Measurements from ENCODE around the gene HIGD1B.

Gene HIGD1B

DNA sequence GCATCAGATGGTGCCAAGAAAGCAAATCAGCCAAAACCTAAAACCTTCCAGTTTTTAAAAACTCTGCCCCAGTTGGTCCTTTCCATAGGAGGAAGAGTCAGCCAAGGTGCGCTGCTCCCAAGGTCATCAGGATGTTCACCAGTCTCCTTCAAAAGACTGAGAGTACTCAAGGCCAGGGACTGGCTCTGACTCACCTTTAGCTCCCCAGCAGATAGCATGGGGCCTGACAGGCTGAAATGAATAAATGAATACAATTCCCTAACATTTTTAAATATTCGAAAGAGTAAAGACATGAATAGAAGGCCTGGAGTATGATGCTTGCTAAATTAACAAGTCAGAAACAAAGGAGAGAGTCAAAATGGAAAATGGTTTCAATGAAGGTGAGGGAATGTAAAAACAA lies 32.4 kb downstream of the HIGD1B start:
- DNase-seq, result no peak

DNA sequence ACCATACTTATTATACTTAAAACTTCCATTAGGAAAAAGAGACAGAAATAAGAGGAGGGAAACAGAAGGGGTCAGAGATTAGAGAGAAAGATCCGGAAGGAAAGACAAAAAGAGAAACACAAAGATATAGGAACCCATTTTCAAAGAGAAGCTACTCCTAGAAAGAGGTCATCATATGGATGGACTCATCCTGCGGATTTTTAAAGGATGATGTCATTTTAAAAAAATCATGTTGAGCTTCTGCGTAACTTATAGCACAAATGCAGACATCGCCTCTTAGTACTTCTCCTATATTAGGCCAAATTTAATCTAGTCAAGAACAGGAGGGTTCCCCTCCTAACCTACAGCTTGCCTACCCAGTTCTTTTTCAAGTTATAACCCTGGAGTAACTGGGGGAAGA lies 33.5 kb downstream of the HIGD1B start:
- no peak for DNase-seq

DNA sequence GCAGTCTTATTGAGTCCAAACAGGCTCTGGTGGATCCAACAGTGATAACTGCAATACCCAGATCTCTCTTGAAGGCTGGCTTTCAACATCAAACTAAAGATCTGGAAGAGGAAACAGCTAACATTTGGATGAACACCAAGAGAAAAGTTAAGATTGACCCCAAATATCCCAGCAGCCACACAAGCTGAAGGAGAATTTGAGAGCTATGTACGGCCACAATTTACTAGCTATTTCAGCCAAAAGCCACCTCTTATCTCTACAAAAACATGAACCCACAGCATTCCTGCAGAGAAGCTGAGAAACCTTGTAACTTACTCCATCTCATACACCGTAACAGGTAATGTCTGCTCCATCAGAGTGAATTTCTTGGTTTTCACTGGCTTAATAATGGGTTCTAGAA lies 37.3 kb downstream of the HIGD1B start:
- no peak for DNase-seq

DNA sequence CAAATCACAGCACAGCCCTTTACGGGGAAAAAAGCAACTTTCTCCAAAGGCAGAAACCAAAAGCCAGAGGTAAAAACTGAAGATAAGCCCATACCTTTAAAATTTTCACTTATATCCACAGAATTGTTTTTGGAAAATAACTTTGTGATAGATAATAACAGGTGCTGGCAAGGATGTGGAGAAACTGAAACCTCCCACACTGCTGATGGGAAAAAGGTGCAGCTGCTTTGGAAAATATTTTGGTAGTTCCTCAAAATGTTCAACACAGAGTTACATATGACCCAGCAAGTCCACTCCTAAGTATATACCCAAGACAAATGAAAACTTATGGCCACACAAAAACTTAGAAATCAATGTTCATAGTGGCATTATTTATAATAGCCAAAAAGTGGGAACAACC lies 39.3 kb downstream of the HIGD1B start:
- no peak for DNase-seq

DNA sequence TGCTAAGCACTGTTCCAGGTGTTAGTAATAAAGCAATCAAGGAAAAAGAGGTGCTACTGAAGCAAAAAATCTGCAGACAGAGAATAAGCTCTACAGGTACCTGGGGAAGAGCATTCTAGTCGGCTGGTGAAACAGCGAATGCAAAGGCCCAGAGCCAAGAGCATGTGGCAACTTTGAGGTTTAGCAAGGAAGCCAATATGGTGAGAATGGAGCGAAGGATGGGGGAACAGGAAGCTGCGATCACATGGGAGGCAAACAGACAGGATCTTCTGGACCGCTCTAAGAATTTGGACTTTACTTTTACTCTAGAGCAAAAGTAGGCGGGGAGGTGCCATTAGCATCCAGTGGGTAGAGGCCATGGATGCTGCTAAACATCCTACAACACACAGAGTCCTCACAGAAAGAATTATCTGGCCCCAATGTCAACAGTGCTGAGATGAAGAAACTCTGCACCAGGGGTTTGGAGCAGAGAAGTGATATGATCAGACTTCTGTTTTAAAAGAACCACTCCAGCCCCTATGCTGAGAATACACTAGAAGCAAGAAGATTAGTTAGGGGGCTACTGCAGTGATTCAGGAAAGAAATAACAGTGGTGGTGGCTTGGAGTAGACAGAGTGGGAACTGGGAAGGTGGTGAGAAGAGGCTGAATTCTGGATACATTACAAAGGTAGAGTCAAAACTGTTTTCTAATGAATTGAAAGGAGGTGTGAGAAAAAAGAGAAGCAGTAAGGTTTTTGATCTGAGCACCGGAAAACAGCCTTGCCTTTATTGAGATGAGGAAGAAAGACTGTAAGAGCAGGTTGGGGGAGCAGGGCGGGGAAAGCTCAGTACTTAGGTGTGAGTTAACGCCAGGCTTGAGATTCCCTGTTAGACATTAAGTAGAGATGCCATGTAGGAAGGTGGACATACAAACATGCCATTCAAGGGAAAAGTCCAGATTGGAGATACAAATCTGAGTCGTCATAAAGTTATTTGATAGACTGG lies 40.6 kb downstream of the HIGD1B start:
- DNase-seq, result no peak

DNA sequence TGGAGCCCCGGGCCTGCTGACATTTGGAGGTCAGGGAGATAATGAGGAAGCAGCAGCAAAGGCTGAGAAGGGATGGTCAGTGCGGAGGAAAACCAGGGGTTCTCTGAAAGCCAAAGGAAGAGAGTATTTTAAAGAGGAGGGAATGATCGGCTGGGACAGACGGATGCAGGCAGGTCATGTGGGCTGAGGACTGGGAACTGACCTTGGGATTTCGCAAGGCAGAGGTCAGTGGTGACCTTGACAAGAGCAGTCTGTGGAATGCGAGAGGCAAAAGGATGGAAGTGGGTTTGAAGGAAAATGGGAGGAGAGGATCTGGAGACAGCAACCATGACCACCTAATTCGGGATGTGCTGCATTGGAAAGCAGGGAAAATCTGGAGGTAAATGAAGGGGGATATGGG lies 41.3 kb downstream of the HIGD1B start:
- no peak for DNase-seq

DNA sequence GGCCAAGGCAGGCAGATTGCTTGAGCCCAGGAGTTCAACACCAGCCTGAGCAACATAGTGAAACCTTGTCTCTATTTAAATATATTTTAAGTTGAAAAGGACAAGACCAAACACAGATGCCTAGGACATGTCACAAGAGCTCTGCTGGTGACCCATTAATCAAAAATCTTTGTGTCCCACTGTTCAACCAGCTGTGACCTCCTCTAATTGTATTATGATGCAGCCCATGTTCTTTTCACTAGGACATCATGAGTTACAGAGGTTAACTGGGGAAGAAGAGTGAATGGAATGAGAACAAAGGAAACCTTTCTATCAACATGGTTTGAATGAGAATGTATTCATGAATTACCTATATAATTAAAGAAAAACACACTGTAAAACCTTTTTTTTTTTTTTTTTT lies 44.6 kb downstream of the HIGD1B start:
- no peak for DNase-seq

DNA sequence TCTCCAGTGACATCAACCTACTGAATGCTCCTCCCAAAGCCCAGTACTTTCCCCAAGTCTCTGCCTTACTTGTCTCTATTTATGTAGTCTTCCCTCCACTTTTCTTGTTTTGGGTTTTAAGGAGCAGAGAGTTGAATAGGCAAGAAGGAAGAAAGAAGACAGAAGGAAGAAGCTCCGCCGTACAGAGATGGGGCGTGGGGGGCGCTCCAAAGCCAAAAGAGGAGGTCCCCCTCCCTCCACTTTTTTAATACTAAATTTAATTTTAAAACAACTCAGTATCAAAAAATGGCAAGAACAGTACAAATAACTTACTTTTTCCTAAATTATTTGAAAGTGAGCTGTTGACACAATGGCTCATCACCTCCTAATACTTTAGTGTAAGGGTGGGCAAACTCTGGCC lies 47.0 kb downstream of the HIGD1B start:
- DNase-seq, result no peak

DNA sequence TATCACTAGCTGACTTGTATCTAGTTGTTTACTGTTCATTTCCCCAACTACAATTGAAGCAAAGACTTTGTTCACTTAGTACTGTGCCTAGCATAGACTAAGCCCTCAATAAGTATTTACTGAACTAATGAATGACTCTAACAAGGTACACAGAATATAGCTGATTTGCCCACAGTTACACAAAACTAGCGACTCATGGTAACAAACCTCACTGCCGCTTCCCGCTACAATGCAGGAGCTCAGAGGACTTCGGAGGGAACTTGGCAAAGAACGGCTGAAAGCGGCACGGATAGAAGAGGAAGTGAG lies 51.0 kb downstream of the HIGD1B start:
- DNase-seq, result no peak

DNA sequence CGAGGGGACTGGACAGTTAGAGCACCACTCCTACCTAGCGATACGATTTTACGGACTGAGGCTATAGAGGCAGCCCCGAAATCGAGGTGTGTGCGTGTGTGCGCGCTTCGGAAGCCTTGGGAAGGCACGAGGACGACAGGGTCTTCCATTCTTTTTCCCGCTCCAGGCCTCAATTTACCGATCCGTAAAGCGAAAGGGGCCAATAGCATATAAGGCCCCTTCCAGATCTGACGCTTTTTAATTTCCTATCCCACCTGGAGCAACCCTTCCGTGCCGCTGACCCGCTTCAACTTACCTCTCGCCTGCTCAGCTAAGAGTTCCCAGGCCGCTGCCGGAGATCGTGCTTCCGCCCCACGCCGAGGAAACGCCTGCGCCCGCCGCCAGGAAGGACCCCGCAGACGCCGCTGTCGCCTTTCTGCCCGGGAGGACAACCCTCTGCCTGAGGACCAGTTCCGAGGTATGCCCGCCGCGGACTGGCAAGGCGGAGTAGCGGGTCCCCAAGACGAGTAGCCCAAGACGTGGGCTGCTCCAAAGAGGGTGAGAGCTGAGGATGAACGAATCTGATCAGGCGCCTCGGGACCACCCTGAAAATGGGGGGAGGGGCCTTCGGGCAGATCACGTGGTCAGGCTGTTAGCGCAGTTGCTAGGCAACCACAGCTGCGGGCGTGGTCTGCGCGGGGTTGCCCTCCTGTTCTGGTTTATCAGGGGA lies 51.5 kb downstream of the HIGD1B start, which contains the start of gene EFTUD2:
Gene EFTUD2, minus strand, starts transcription at position 372 of the 709 bp plus-strand sequence. CDS start 4,924 bp downstream, outside the sequence.
- peak; percentile 100 for DNase-seq
